Hepatocyte (in vitro differentiated cells): ENCODE measurements around the gene CFAP97. TPM values are rescaled to one million over a fixed set of nuclear protein-coding genes. Genes with fewer than 3 reads are reported as not detected.
"Not testable (repeated sequence)": the region's sequence is repeated elsewhere in the genome, so short reads cannot be mapped to it uniquely, and the experiment has no call there.

Source experiments
- DNase-seq: peaks from one replicate; pipeline ENCODE4 v3.0.0-alpha.2; 2016; ENCODE audit warnings: low spot score
- H2AFZ ChIP-seq: fragments of 200-600 bp; sonication (generic); 2 replicates; pipeline ENCODE4 v1.6.0; 2016; ENCODE audit warnings: antibody characterized with exemption, mild to moderate bottlenecking
- H3K27ac ChIP-seq: fragments of 200-600 bp; sonication (generic); 2 replicates; pipeline ENCODE4 v1.5.1; 2016; ENCODE audit warnings: mild to moderate bottlenecking
- H3K27me3 ChIP-seq: fragments of 200-600 bp; sonication (generic); 2 replicates; pipeline ENCODE4 v1.6.1; 2016
- H3K36me3 ChIP-seq: fragments of 200-600 bp; sonication (generic); replicated peaks from 2 replicates; pipeline ENCODE4 v1.5.1; 2016; ENCODE audit warnings: low read depth; ENCODE audit not compliant: insufficient read depth
- H3K4me1 ChIP-seq: fragments of 200-600 bp; sonication (generic); 2 replicates; pipeline ENCODE4 v1.5.1; 2016; ENCODE audit warnings: mild to moderate bottlenecking, moderate library complexity; ENCODE audit not compliant: insufficient read depth
- H3K4me2 ChIP-seq: fragments of 200-600 bp; sonication (generic); 2 replicates; pipeline ENCODE4 v1.6.0; 2016
- H3K4me3 ChIP-seq: fragments of 200-600 bp; sonication (generic); 2 replicates; pipeline ENCODE4 v1.5.1; 2016; ENCODE audit warnings: mild to moderate bottlenecking
- H3K79me2 ChIP-seq: fragments of 200-600 bp; sonication (generic); 2 replicates; pipeline ENCODE4 v1.6.0; 2017; ENCODE audit warnings: mild to moderate bottlenecking
- H3K9me2 ChIP-seq: fragments of 200-600 bp; sonication (generic); replicated peaks from 2 replicates; pipeline ENCODE4 v1.6.0; 2017; ENCODE audit warnings: mild to moderate bottlenecking; ENCODE audit not compliant: insufficient read depth
- H3K9me3 ChIP-seq: fragments of 200-600 bp; sonication (generic); 2 replicates; pipeline ENCODE4 v1.5.1; 2016; ENCODE audit warnings: low read depth, mild to moderate bottlenecking
- H4K20me1 ChIP-seq: fragments of 200-600 bp; sonication (generic); 2 replicates; pipeline ENCODE4 v1.6.0; 2016; ENCODE audit warnings: mild to moderate bottlenecking; ENCODE audit not compliant: insufficient read depth, poor library complexity, severe bottlenecking
- CTCF ChIP-seq: fragments of 200-600 bp; sonication (generic); IDR thresholded peaks from 2 replicates; pipeline ENCODE4 v1.5.1; 2016; ENCODE audit warnings: antibody characterized with exemption, mild to moderate bottlenecking; ENCODE audit not compliant: poor library complexity
- EZH2 ChIP-seq: fragments of 200-600 bp; sonication (generic); IDR thresholded peaks from 2 replicates; pipeline ENCODE4 v1.6.1; 2016; ENCODE audit warnings: antibody characterized with exemption, mild to moderate bottlenecking, borderline replicate concordance
- EZH2phosphoT487 ChIP-seq: fragments of 200-600 bp; sonication (generic); IDR thresholded peaks from one replicate; pipeline ENCODE4 v1.6.1; 2018; ENCODE audit warnings: antibody characterized with exemption, mild to moderate bottlenecking, low read depth, moderate library complexity; ENCODE audit not compliant: unreplicated experiment, severe bottlenecking
- WGBS: methylation state at CpG from one replicate; pipeline ENCODE4 v1.1.6; 2016; ENCODE audit warnings: low lambda C conversion rate; ENCODE audit errors: missing lambda C conversion rate; 5-methylcytosine and 5-hydroxymethylcytosine counted together
- polyA plus RNA-seq: library from polyadenylated mRNA; unstranded; fragments of >200 nt; fragmentation: Nextera tagmentation; extraction: Ambion mirVana; gene quantifications from 2 replicates; pipeline ENCODE4 v1.2.1, GENCODE V29; 2016
- total RNA-seq: library from RNA; depleted of rRNA; stranded (reverse); fragments of >200 nt; gene quantifications from 2 replicates; pipeline ENCODE4 v1.2.3, GENCODE V29; 2014

CFAP97 gene
- total and polyA plus RNA-seq, 2 experiments from 2014 or later = 16.5 to 28.9 TPM

- Histone ChIP-seq H3K4me3 (peak overlapping the region; percentile 43), H3K9me2 (no peaks in the 10 kb centered on the region), H3K36me3 (no peaks in the 10 kb centered on the region), H3K27ac (peak overlapping the region; percentile 97), H3K4me2 (peak overlapping the region; percentile 78), H3K27me3 (no peaks in the 10 kb centered on the region), H2AFZ (peak overlapping the region; percentile 47), H4K20me1 (no peaks in the 10 kb centered on the region), H3K9me3 (no peaks in the 10 kb centered on the region), H3K4me1 (peaks cover 25% of the 10 kb centered on the region), H3K79me2 (peaks cover 30% of the 10 kb centered on the region)
- TF ChIP-seq EZH2phosphoT487 (no peak), EZH2 (no peak), CTCF (no peak)
- 13% methylated on average over 14 of the region's 14 CpGs for WGBS
- no peak for DNase-seq
Observed at GRCh38 chr4:185204238-185204910, 574 bp upstream of the CFAP97 start.

DNA sequence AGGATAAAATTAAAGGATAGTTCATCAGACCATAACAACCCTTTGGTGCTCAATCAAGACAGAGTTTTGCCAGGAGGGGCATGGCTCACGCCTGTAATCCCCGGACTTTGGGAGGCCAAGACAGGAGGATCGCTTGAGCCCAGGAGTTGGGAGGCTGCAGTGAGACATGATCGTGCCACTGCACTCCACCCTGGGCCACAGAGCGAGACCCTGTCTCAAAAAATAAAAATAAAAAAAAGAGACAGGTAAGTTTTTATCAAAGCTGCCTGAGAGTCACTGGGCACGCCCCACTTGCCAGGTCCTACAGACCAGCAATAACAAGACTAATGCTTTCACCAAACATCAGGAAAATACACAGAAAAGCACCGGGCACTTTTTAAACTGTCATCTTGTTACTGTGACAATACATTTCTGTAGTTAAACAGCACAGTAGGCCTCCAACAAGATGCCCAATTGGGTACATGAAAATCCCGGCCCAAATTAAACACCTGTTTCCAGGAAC, 765 bp downstream of the CFAP97 start:
- peaks cover 20% of the 10 kb centered on the region for H3K4me1 ChIP-seq
- H3K79me2 ChIP-seq = peaks cover 38% of the 10 kb centered on the region
- peak overlapping the region; percentile 89 for H2AFZ ChIP-seq
- TF ChIP-seq CTCF (no peak), EZH2phosphoT487 (no peak), EZH2 (no peak)
- no peaks in the 10 kb centered on the region for H3K27me3 ChIP-seq
- no peaks in the 10 kb centered on the region for H3K9me2 ChIP-seq
- peak overlapping the region; percentile 43 for H3K4me3 ChIP-seq
- no peaks in the 10 kb centered on the region for H3K9me3 ChIP-seq
- H3K4me2 ChIP-seq = peak overlapping the region; percentile 78
- no peaks in the 10 kb centered on the region for H3K36me3 ChIP-seq
- H4K20me1 ChIP-seq = no peaks in the 10 kb centered on the region
- DNase-seq = no peak
- H3K27ac ChIP-seq = peak overlapping the region; percentile 97
- 77% methylated on average over 8 of the region's 8 CpGs for WGBS

DNA sequence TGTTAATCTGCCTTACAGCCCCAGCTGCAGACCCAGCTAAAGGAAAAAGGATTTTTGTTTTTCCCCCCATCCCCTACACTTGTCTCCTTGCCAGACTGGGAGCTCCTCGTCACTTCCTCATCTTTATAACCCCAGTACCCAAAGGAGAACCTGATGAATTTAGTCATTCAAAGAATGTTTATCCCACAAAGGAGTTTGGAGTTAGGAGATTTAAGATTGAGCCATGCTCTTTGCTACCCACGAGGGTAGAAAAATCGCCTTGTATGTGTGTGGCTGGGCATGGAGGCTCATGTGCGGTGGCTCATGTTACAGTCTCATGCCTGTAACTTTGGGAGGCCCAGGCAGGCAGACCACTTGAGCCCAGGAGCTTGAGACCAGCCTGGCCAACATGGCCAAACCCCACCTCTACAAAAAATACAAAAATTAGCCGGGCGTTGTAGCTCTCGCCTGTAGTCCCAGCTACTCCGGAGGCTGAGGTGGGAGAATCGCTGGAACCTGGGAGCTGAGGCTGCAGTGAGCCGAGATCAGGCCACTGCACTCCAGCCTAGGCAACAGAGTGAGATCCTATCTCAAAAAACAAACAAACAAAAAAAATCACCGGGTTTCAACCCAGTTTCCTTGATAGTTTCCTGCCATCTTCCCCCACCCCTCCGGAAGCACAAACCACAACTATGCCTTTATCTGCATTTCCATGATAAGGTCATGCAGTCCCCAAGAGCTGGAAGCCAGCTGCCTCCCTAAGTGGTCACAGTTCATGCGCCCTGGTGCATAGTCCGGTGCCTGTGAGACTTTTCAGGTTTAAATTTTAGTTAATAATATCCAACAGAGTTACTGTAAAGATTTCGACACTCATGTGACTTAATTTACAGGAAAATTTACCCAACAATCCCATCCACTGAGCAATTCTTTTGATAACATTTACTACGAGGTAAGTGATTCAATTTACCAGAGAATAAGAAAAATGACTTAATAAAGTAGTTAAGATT, 1.5 kb downstream of the CFAP97 start:
- no peaks in the 10 kb centered on the region for H3K36me3 ChIP-seq
- H3K9me2 ChIP-seq = no peaks in the 10 kb centered on the region
- peak overlapping the region; percentile 78 for H3K4me2 ChIP-seq
- H3K27me3 ChIP-seq = no peaks in the 10 kb centered on the region
- no peak for DNase-seq
- peak overlapping the region; percentile 97 for H3K27ac ChIP-seq
- H2AFZ ChIP-seq = peak overlapping the region; percentile 89
- peak overlapping the region; percentile 43 for H3K4me3 ChIP-seq
- H3K4me1 ChIP-seq = peaks cover 20% of the 10 kb centered on the region
- TF ChIP-seq EZH2phosphoT487 = no peak
- no peak for TF ChIP-seq CTCF
- TF ChIP-seq EZH2 = no peak
- no peaks in the 10 kb centered on the region for H4K20me1 ChIP-seq
- H3K79me2 ChIP-seq = peaks cover 46% of the 10 kb centered on the region
- 52% methylated on average over 16 of the region's 16 CpGs for WGBS
- H3K9me3 ChIP-seq = no peaks in the 10 kb centered on the region

GRCh38 chr4:185198189-185198588, 5.6 kb downstream of the CFAP97 start:
- WGBS = 94% methylated on average over 4 of the region's 4 CpGs
- DNase-seq, H3K27ac ChIP-seq: not testable (repeated sequence)

More at GRCh38 chr4:185198189-185198588, 5.6 kb downstream of the CFAP97 start:
- H3K9me2 ChIP-seq, H3K27me3 ChIP-seq, H3K4me3 ChIP-seq, H3K4me2 ChIP-seq, H3K36me3 ChIP-seq, H3K9me3 ChIP-seq, H2AFZ ChIP-seq, H4K20me1 ChIP-seq: not testable (repeated sequence)
- Histone ChIP-seq H3K4me1 (peaks cover 12% of the 10 kb centered on the region), H3K79me2 (peaks cover 69% of the 10 kb centered on the region)
